ENCODE measurements around the gene CST6.

DNA sequence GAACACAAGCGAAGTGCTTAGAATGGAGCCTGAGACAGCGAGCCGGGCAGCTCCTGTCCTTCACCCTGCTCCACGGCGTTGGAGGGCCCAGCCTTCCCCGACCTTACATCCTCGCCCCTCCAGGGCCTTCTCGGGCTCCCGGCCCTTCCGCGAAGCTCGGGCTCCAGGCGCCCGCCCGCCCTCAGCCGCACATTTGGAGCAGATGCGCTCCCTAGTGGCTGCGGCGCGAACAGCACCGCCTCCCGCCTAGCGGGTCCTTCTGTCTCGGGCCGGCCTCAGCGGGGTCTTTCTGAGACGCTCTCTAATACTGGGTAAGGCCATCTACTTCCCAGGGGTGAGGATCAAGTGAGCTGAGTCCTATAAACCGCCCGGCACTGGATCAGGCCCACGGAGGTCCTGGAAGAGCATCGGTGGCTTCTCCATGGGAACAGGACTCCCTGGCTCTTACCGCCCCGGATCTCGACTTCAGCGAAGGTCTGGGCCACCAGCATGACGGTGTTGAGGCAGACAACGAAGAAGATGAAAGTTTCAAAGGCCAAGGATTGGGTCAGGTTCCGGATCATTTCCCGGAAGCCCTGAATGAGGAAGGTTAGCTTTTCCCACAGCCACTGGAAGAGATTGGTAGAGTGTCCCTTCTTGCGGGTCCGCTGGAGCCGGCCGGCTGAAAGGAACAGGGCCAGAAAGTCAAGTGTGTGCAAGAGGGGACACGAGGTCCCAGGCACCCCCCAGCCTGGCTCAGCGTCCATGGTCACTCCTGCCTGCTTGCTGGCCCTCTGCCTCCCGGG lies 10.8 kb downstream of the CST6 start:
- TF ChIP-seq, protein P1, sequence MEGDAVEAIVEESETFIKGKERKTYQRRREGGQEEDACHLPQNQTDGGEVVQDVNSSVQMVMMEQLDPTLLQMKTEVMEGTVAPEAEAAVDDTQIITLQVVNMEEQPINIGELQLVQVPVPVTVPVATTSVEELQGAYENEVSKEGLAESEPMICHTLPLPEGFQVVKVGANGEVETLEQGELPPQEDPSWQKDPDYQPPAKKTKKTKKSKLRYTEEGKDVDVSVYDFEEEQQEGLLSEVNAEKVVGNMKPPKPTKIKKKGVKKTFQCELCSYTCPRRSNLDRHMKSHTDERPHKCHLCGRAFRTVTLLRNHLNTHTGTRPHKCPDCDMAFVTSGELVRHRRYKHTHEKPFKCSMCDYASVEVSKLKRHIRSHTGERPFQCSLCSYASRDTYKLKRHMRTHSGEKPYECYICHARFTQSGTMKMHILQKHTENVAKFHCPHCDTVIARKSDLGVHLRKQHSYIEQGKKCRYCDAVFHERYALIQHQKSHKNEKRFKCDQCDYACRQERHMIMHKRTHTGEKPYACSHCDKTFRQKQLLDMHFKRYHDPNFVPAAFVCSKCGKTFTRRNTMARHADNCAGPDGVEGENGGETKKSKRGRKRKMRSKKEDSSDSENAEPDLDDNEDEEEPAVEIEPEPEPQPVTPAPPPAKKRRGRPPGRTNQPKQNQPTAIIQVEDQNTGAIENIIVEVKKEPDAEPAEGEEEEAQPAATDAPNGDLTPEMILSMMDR (conservative IDR thresholded peaks at IDR 0.05; ENCODE audit: low read length) = peak; percentile 86
- no peak for TF ChIP-seq EZH2phosphoT487 (IDR thresholded peaks at IDR 0.05; ENCODE audit: borderline replicate concordance)
